NCI-H1105 (cell line): ENCODE measurements around the gene NOS1AP.

Experiments
- DNase-seq: peaks from one replicate; lab custom pipeline; 2025; lab: John Stamatoyannopoulos, UW

The NOS1AP gene

DNA sequence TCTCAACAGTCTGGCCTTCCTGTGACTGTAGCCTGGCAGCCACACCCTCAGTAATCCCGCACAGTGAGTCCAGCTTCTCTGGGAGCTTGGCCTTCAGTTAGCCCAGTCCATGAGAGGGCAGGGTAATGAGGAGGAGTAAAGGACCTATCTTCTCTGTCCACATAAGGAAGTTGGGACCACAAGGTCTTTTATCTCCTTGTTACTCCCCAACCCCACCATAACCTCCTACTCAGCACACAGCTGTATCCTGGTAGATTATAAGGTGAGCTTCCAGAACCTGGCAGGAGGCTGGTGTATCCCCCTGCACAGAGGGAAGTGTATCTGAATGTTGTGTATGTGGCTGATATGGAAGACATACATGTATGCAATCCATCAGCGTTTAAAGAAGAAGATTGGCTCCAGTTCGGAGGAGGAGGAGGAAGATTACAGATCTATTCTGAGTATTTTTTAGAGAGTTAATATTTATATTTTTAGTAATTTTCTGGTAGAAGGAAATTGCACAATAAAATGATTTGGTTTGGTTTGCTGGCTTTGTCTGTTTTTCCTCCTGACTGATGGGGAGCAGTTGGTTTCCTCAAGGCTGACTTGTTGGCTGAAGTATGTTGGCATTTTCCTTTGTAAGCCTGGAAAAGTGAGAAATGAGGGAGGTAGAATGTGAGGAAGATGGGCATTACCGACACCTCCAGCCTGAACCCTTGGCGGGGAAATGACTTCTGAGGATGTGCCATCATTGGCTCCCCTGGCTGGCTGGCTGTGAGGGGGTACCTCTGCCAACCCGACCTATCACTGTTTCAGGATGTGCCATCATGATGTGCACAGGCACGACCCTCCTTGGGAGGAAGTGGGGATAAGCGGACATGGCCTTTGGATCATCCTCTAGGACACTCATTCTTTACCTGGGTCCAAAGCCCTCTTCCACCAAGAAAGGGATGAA lies 317.1 kb downstream of the NOS1AP start:
- no peak for DNase-seq

DNA sequence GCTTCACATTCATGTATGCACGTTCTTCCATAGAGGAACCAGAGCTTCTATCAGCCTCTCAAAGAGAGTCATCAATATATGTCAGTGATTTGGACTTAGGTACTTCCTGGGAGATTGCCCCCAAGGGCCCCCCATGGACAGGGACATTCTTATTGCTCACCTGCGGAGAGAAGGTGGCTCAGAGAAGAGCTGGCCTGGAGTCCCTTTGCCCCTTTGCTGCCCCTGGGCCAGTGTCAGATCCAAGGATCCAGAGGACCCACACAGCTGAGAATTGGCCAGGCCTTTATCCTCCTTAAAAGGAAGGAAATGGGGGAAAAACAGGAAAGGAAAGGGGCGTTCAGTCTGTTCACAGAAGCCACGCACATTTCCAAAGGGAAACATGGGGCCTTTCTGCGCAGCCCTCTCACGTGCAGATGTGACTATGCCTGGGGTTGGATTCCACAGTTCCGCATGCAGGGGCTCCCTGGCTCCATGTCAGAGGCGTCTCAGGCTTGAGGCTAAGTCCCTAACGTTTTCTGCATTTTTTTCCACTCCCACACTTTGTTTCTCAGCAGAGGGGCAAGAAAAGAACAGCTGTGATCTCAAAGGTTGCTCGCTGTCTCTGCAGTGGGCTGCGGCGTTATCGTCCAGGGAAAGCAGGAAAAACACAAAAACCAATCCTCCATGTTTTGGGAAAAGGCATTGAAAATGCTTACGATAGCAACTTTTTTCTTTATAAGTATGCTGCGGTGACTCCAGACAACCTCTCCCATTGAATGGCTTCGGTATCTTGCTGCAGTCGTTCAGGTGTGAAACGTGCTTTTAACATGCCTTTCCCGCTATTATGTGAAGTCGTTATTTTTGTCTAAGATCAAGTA lies 318.0 kb downstream of the NOS1AP start:
- DNase-seq, result no peak

GRCh38 chr1:162388083-162388594 lies 318.6 kb downstream of the NOS1AP start:
- DNase-seq, result no peak

DNA sequence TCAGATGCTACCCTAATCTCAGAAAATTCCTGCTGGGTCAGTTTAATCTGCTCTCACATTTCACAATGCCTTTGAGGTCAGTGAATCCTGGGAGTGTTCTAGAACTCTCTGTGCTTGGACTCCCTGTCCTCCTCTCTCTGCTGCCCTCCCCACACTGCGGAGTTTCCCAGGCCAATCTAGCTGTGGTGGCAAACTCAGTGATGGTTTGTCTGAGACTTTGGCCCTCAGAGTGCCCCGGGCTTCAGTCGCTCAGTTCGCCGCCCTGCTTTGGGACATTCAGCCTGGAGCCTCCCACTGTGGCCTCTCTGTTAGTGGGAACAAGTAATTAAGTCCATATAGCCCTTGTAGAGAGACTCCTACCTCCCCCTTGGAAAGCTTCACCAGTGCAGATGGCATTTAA lies 319.1 kb downstream of the NOS1AP start:
- no peak for DNase-seq

- DNase-seq, result no peak
Measured at GRCh38 chr1:162389021-162389818, 319.7 kb downstream of the NOS1AP start.

DNA sequence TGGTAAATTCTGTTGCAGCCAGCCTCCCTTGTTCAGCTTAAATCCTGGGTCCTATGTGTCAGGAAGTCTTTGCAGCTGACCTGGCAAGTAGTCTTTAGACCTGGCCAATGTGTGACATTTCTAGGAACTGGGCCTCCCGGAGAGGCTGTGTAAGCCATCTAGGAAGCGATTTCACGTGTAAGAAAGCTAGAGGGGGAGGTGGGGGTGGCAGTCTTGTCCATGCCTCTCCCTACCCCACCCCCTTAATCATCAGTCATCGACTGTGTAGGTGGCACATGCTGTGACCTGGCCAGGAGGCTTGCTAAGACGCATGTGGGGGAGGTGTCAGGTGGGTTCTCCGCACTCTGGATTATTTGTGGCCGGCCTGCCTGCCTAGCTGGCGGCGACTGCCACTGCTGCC lies 320.5 kb downstream of the NOS1AP start:
- DNase-seq, result no peak

- no peak for DNase-seq
Measured at GRCh38 chr1:162390396-162391185, 321.1 kb downstream of the NOS1AP start.

- DNase-seq, result no peak
Measured at GRCh38 chr1:162391790-162392563, 322.5 kb downstream of the NOS1AP start.

DNA sequence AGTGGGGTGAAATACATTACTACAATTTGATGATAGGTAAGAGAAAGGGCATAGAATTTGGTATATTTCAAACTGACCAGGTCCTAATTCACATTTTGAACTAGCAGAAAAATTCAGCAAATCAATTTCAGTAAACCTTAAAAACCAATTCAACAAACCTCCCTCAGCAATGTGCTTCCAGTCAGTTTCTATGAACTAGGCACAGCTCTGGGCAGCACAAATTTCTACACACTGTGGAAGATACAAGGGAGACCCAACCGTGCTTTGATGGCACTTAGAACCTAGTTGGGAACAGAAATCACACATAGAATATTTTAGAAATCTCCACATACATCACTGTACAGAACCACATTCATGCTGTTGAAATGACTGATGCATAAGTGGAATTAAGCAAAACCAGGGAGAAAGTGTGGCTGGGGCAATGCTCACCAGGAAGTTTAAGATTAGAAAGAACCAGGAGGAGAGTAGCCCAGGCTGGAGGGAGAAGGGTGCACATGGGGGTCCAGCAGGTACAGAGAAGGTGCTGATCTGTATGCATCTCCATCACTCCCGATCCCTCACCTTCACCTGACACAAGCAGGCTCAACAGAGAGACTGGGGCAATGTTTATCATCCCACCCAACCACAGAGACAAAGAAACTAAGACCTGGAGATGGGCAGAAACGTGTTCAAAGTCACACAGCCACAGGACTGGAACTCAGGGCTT lies 326.9 kb downstream of the NOS1AP start:
- no peak for DNase-seq

GRCh38 chr1:162397039-162397448 lies 327.6 kb downstream of the NOS1AP start:
- DNase-seq, result no peak

DNA sequence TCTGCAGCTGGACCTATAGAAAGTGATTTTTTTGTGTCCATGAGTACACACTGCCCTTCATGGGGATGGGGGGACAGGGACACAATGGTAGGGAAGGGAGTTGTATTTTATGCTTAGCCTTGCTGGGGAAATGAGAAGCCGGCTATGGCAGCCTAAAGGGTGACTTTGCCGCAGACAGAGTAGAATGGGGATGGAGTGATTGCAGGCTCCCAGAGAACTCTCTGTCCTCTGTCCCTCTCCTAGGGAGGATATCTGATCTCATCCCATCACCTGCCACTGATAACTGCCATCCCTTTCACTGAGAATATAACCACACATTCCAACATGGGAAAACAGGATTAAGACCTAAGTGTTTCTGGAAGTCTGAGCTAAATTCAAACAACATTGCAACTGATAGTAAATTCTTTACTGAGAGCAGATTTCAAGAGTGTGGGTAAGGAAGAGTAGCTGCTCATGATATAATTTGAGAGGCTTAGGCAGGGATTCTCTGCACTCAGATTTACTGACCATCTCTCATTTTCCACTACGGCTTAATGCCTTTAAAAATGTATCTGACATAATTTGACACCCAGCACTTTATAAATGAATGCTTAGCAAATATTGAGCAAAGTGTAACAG lies 328.6 kb downstream of the NOS1AP start:
- DNase-seq, result no peak

DNA sequence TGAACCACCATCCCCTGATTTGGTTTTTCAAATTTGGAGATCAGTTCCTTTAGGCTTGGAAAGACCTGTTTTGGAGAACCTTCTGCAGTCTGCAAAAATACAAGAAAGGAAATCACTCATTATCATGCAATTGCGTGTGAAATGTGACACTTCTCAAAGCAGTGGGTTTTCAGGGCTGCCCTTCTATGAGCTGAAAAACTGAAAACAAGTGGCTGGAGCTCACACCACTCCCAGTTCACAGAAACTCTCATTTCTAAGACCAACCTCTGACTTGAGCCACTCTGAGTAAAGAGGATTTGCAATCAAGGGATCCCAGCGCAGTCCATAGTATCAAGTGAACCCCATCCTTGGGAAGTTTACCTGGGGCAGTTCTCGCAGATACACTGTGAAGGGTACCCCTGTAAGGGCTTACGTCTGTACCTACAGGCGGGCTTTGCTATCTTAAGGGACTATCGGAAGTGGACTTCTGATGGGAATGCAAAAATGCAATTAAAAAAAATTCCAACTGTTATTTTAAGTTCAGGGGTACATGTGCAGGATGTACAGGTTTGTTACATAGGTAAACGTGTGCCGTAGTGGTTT lies 329.6 kb downstream of the NOS1AP start:
- no peak for DNase-seq

- DNase-seq, result no peak
Measured at GRCh38 chr1:162400790-162401355, 331.4 kb downstream of the NOS1AP start.

- no peak for DNase-seq
Measured at GRCh38 chr1:162404550-162405160, 335.2 kb downstream of the NOS1AP start.

GRCh38 chr1:162405800-162406199 lies 336.3 kb downstream of the NOS1AP start:
- no peak for DNase-seq

DNA sequence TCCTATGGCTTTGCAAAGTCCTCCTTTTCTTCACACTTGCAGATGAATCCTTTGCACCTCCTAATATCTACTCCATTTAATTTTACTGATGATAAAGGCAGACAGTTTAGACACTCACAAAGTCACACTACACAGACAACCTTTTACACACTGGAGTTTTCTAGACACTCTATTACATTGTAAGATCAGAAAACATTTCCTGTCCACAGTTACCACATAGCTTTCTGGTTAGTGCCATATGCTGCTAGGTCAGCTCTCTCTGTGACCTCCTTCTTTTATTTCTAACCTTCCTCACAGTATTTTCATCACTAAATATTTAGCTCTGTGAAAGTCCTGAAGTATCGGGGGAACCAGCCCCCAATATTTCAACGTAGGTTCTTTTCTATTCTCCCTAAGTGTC lies 337.3 kb downstream of the NOS1AP start:
- no peak for DNase-seq

DNA sequence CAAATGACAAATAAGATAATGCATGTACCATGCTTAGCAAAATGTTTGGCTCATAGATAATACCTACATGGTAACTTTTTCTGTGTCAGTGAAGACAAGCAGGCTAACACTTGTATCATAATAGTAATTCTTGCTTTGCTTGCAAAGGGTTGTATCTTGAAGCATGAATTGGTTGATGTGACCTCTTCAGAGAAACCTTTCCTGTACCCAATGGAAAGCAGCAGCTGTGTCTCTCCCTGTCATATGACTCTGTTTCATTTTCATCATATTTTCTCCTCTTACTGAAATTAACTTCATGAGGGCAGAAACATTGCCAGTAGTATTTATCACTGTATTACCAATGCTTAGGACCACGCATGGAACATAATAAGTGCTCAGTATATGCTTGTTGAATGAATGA lies 338.0 kb downstream of the NOS1AP start:
- no peak for DNase-seq

DNA sequence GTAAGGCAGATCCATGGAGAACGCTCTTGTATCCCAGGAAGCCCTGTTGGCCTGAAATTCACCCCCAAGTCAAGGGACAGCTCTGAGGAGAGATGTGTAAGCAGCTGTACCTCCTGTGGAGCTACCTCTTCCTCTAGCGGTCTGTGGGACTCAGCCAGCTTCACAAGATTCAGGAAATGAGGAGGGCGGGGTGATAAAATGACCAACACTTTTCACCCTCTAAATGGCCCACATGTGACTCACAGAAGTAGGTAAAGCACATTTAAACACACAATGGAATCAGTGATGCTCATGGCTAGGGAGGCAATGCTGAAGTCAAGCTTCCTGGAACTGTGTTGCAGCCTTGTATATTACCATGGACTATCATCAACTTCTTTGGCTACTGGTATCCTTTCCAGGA lies 342.5 kb downstream of the NOS1AP start, which contains the start of gene SH2D1B:
SH2D1B (minus strand) TSS at position 135 of the 400 bp plus-strand sequence; CDS start at position 15, 120 bp downstream.
- DNase-seq, result no peak
